BJ (cell line): ENCODE data around the gene TACR1. TPM values are rescaled to one million over a fixed set of nuclear protein-coding genes. Genes with fewer than 3 reads are reported as not detected.
A peak's percentile ranks its signal among the peaks of the same experiment; 100 is the strongest.

Experiments
- CTCF ChIA-PET: fragments of 350-600 bp; formaldehyde crosslinking; extraction: SDS; loops from one replicate; lab custom pipeline; 2021; ENCODE audit warnings: antibody characterized with exemption, inconsistent platforms; lab: Yijun Ruan, JAX
- POLR2A ChIA-PET: fragments of 300-600 bp; sonication (Branson Sonifier 250); formaldehyde crosslinking; extraction: SDS; loops from one replicate; lab custom pipeline; 2021; ENCODE audit warnings: antibody characterized with exemption; lab: Charles Lee
- DNase-seq: peaks from one replicate; pipeline ENCODE4 v3.0.0-alpha.2; 2011; ENCODE audit warnings: low read depth
- H3K27me3 ChIP-seq: 2 replicates; pipeline ENCODE4 v1.6.0; 2011; ENCODE audit warnings: low read length; ENCODE audit not compliant: control insufficient read depth, insufficient read depth
- H3K36me3 ChIP-seq: 2 replicates; pipeline ENCODE4 v1.5.1; 2011; ENCODE audit warnings: low read length; ENCODE audit not compliant: control insufficient read depth, insufficient read depth
- H3K4me3 ChIP-seq: 2 replicates; pipeline ENCODE4 v1.5.1; 2011; ENCODE audit warnings: low read depth, mild to moderate bottlenecking, control low read depth, low read length
- polyA plus RNA-seq: library from polyadenylated mRNA; depleted of rRNA; stranded (reverse); fragments of >200 nt; gene quantifications from 2 replicates; pipeline ENCODE4 v1.2.3, GENCODE V29; 2011
- TF ChIP-seq, protein P1 (sequence below): IDR thresholded peaks from 2 replicates; pipeline ENCODE4 v1.5.1; 2011; ENCODE audit warnings: low read depth, mild to moderate bottlenecking, control low read depth, inconsistent platforms, low read length, moderate library complexity; ENCODE audit not compliant: insufficient read depth

The TACR1 gene
- polyA plus RNA-seq, 1 experiment, result 0.07 TPM

DNA sequence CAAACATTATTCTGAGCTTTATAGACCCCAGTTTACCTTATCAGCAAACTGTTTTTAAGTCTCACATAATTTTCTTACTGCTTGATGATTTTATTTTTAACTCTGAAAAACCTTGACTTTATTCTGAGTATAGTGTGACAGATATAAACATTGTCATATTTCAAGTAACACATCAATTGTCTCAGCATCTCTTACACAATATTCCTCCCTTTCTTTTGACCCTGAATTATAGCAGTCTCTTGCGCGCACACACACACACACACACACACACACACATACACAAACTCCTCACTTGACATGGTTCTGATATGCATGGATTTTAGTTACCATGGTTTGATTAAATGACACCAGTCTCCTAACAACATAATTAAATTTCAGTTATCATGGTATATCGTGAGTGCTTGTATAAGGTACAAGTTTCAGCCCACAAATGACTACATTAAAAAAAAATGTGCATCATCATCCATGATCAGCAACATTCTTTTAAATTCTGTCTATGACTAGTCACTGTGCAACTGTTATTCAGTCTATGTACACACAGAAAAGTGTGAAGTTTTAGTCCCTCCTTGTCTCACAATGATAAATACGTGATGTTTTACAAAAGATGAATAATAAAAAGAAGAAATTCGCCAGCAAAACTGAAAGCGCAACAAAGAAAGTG, 39.5 kb upstream of the TACR1 start:
- POLR2A ChIA-PET, result no interaction called here

DNA sequence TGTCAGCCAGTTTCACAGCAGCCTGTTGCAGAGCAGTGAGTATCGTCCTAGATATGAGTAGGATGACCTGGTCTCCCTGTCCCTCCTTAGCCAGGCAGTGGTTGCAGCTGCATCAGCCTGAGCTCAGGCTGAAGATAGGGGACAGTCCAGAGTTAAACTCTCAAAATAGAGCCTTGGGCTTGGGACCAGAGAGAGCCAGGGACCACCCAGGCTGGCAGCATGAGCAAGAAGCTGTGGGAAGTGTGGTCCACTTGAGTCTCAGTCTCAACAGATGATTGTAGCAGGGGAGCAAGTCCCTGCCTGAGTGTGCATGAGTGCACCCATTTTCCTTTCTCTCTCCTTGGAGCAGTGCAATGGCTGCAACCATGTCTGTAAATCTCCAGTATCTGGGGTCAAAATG, 38.0 kb upstream of the TACR1 start:
- no peak for DNase-seq
- H3K36me3 ChIP-seq, result no peaks in the 10 kb centered on the region
- H3K27me3 ChIP-seq, result no peaks in the 10 kb centered on the region
- TF ChIP-seq, protein P1, sequence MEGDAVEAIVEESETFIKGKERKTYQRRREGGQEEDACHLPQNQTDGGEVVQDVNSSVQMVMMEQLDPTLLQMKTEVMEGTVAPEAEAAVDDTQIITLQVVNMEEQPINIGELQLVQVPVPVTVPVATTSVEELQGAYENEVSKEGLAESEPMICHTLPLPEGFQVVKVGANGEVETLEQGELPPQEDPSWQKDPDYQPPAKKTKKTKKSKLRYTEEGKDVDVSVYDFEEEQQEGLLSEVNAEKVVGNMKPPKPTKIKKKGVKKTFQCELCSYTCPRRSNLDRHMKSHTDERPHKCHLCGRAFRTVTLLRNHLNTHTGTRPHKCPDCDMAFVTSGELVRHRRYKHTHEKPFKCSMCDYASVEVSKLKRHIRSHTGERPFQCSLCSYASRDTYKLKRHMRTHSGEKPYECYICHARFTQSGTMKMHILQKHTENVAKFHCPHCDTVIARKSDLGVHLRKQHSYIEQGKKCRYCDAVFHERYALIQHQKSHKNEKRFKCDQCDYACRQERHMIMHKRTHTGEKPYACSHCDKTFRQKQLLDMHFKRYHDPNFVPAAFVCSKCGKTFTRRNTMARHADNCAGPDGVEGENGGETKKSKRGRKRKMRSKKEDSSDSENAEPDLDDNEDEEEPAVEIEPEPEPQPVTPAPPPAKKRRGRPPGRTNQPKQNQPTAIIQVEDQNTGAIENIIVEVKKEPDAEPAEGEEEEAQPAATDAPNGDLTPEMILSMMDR, result no peak
- H3K4me3 ChIP-seq, result no peak overlapping the region
- POLR2A ChIA-PET, result no interaction called here
- CTCF ChIA-PET, result interaction anchor here (0.8 to 1.6 kb wide), 3 partner anchors 38 to 318 kb away, joined by 4 to 8 read pairs (median 4); partner anchors contain the start of gene TACR1

More for the DNA sequence above, 39.5 kb upstream of the TACR1 start:
- DNase-seq, result peak; percentile 63
- Histone ChIP-seq H3K4me3 (no peak overlapping the region), H3K27me3 (no peaks in the 10 kb centered on the region), H3K36me3 (no peaks in the 10 kb centered on the region)
- CTCF ChIA-PET, result interaction anchor here (1.6 kb wide), 1 partner anchor 39 kb away, joined by 8 read pairs; the partner anchor contains the start of gene TACR1
- TF ChIP-seq, protein P1, result no peak

DNA sequence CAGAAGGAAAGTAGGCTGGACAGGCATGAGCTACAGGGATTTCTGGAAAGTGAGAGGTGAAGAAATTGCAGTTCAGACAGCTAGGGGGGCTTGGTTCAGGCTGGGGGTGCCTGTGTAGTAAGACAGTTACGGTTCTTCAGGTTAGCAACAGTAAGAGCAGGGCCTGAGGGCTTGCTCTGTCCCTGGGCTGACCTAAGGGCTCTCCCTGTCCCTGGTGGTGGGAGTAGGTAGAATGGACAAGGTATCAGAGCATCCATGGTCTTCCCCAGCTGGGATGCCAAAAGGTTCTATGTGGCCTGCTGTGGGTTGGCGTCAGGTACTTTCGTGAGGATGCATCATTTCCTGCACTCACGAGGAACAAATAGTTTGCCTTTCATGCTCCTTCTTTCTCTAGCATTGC, 34.6 kb upstream of the TACR1 start:
- Histone ChIP-seq H3K4me3 (no peak overlapping the region), H3K36me3 (no peaks in the 10 kb centered on the region), H3K27me3 (no peaks in the 10 kb centered on the region)
- ChIA-PET CTCF (interaction anchor here (1.3 kb wide), 1 partner anchor 34 kb away, joined by 3 read pairs; the partner anchor contains the start of gene TACR1), POLR2A (no interaction called here)
- no peak for DNase-seq
- TF ChIP-seq, protein P1, result no peak

DNA sequence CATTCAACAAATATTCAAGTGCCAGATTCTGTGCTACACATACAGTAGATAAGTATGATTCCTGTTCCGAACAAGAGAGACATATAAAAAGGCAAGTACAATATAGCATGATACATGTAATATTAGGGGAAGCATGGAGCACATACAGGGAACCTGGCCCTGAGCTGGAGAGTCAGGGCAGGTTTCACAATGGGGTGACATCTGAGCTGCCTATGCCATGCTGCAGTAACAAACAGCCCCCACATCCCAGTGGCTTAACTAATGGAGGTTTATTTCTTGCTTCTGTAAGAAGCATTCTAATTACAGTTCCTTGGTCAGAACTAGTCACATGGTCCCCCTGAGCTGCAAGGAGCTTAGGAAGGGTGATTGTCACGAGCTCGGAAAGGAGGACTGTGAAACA, 27.3 kb upstream of the TACR1 start:
- Histone ChIP-seq H3K4me3 (no peak overlapping the region), H3K36me3 (no peaks in the 10 kb centered on the region), H3K27me3 (no peaks in the 10 kb centered on the region)
- TF ChIP-seq, protein P1, result no peak
- CTCF ChIA-PET, result no interaction called here
- no peak for DNase-seq
- POLR2A ChIA-PET, result no interaction called here

DNA sequence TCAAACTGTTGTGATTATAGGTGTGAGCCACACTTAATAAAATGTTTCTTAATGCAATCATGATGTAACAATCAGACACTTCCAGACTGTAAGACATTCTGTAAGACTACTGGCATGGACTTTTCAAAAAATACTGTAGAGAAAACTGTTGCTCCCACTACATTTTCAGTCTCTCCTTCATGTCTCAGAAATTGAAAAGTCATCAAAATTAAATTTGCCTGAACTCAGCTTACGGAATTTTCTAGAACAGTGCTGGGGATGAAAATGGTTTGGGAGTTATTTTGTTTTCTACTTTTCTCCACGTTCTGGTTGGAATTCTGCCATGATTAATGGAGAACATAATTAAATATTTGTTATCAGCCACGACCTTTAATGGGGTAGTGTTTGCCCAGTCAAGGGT, 26.8 kb upstream of the TACR1 start:
- CTCF ChIA-PET, result no interaction called here
- POLR2A ChIA-PET, result no interaction called here
- TF ChIP-seq, protein P1, result no peak

More for the DNA sequence above, 26.8 kb upstream of the TACR1 start:
- Histone ChIP-seq H3K36me3 (no peaks in the 10 kb centered on the region), H3K4me3 (no peak overlapping the region), H3K27me3 (no peaks in the 10 kb centered on the region)
- no peak for DNase-seq
